AG09319 (cell line): ENCODE measurements around the gene OLFM4.

ENCODE experiments used
- DNase-seq: peaks from one replicate; pipeline ENCODE4 v3.0.0-alpha.2; 2010; ENCODE audit warnings: low read depth; ENCODE audit errors: extremely low read depth
- TF ChIP-seq, protein P1 (sequence below): IDR thresholded peaks from 2 replicates; pipeline ENCODE4 v1.5.1; 2011; ENCODE audit warnings: low read depth, mild to moderate bottlenecking, inconsistent platforms, low read length, moderate library complexity

Gene OLFM4

DNA sequence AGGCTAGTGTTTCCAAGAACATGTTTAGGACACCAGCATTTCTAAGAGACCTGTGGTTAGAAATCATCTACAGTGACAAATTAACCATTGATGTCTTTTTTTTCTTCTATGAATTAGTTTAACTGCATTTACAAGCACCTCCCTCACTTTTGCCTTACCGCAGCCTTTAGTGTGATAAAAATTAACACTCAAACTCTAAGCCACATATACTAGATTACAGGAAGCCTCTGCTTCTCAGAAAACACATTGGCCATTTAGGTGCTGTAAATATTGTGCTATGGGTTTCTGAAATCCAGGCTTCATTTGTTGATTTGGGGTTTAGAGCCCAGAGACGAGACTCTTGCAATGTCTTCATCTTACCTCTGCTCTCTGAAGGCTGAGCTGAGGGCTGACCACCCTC, 34.6 kb upstream of the OLFM4 start:
- no peak for DNase-seq
- TF ChIP-seq, protein P1, sequence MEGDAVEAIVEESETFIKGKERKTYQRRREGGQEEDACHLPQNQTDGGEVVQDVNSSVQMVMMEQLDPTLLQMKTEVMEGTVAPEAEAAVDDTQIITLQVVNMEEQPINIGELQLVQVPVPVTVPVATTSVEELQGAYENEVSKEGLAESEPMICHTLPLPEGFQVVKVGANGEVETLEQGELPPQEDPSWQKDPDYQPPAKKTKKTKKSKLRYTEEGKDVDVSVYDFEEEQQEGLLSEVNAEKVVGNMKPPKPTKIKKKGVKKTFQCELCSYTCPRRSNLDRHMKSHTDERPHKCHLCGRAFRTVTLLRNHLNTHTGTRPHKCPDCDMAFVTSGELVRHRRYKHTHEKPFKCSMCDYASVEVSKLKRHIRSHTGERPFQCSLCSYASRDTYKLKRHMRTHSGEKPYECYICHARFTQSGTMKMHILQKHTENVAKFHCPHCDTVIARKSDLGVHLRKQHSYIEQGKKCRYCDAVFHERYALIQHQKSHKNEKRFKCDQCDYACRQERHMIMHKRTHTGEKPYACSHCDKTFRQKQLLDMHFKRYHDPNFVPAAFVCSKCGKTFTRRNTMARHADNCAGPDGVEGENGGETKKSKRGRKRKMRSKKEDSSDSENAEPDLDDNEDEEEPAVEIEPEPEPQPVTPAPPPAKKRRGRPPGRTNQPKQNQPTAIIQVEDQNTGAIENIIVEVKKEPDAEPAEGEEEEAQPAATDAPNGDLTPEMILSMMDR: no peak

DNA sequence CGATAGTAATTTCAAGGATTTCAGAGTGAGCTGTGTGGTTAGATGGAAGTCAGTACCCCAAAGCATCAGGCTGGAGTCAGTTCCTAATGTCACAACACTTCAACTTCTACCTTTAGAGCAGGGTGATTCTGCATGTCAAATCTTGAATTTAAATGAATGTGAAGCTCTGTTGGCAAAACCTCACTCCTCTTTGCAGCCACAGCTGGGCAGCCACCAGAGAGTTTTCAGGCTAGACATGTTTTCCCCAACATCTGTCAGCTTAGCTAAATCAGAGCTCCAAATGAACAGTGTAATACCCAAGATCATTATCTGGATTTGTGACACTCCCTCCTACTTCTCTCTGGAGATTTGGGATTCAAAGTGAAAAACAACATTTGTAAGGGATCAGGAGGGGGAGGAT, 33.7 kb upstream of the OLFM4 start:
- no peak for DNase-seq
- TF ChIP-seq, protein P1: no peak

DNA sequence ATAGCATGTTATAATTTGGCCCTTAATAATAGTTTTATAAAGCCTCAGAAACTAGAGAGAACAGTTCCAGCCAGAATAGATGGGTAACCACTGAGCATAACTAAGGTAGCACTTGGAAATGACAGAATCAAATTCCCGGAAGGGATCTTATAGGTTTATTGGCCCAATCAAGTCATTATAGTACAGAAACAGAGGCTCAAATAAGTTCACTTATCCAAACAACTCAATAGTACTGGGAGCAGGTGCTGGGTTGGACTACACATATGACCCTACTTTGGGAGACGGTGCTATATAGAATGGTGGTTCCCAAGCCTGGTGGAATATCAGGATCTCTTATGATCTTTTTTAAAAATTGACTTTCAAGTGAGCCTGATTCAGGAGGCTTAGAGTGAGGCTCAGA, 32.7 kb upstream of the OLFM4 start:
- TF ChIP-seq, protein P1: no peak
- DNase-seq: no peak

DNA sequence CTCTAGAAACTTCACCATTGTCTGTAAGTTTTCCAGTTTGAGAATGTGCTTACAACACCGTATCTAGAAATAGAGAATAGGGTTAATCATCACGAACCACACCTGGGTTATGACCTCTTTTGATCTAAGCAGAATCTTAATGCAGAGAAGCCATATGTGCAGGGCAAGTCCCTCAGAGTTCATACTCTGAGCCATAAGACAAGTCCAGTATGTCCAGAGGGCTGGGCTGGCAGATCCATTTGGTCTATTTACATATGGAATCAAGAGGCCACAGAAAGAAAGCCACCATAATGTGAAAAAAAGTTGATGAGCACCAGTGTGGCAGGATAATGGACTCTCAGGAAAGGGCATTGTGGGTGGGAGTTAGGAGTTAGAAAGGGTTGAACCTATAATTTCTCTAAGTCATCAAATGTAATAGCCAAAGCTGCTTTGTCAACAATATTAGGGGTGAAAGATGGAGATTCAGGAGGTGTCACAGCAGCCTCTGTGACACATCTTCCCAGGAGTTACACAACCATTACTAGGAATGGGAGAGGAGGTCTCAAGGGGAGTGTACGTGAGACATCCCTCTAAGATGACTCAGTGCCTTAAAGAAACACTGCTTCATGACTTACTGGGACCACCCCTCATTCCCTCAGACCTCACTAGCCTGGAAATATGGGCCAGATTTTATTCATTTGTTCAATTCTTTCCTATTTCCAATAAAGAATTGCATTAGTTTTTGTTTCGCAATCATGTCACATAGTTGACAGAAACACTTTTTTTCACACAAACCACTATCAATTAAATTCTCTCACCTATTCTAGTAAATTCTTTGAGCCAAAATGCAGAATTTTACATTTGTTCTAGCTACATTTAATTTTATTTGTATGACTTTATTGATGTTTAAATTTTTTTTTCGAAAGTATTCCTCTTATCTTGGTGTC, 30.4 kb upstream of the OLFM4 start:
- TF ChIP-seq, protein P1: no peak
- DNase-seq: no peak

DNA sequence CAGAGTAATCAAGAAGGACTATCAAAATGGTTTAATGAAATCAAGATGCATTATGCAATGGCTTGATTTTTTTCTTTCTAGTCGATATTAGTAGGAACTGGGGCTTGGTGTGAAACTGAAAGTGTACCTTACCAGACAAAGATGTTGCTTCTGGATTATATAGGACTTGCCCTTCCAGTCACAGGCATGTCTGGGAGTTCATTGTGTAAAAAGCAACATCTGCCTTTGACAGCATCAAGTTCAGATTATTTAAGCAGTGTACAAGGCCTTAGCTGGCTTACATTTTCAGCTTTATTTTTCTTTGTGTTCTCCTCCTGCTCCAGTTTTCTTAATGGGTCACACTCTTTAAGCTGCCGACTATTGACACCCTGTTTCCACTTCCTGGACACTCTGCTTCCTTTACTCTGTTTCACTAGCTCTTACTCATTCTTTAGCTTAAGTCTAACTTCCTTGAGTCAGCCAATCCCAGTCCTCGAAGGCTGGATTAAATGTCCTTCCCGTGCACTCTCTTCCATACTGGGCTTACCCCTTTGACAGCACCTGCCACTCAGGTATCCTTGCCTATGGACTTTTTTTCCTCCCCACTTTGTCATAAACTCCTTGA, 29.4 kb upstream of the OLFM4 start:
- TF ChIP-seq, protein P1: no peak

DNA sequence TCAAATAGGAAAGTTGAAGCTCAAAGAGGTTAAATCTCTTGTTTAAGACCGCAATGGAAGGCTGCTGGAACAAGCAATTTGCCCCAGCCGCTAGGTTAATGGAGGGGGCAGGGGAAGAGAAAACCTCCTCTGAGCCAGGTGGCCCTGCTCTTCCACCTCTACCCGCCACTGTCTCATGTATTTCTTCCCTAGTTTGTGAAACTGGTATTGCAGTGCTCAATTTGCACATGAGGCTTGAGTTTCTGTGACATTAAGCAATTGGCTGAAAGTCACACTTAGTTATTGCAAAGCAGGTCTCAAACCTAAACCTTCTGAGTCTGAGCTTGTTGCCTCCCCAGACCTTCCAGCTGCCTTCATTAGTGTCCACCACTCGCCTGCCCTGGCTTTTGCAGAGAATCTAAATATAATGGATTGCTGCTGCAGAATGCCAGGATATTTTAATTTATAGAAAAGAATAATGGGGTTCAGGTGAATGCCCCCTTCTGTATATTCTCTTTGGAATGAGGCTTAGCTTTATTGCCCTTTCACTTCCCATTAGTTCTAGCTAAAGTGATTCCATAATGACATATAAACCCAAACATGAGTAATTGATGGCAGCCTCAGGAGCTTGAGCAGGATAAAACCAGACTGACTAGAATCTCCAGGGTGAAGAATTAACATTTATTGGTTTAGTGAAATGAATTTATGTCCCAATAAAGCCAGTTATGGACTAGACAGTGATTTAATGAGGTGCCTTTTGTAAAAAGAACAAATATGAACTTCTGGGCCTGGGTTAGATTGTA, 27.0 kb upstream of the OLFM4 start:
- no peak for DNase-seq
- TF ChIP-seq, protein P1: no peak

More for the DNA sequence above, 29.4 kb upstream of the OLFM4 start:
- DNase-seq: no peak
